Esophagus muscularis mucosa (tissue), 4 donors: Measurements from ENCODE around the gene ARSB. TPM values are rescaled to one million over a fixed set of nuclear protein-coding genes. Genes with fewer than 3 reads are reported as not detected.

ENCODE experiments used
- DNase-seq: peaks from one replicate; pipeline ENCODE4 v3.0.0-alpha.2; 2017; ENCODE audit errors: extremely low spot score
- H3K27ac ChIP-seq, 4 donors: fragments of 200-600 bp; sonication (generic); replicated peaks in 1 of 4; 1 replicate in 3 of 4; 2 replicates in 1 of 4; pipeline ENCODE4 v1.5.1; 2016 to 2019; ENCODE audit warnings: mild to moderate bottlenecking in 1 of 4
- H3K27me3 ChIP-seq, 4 donors: fragments of 200-600 bp; sonication (generic); one replicate each; pipeline versions ENCODE4 v1.5.1 to v1.6.0; 2016 to 2019
- H3K36me3 ChIP-seq, 4 donors: fragments of 200-600 bp; sonication (generic); one replicate each; pipeline ENCODE4 v1.5.1; 2016 to 2019
- H3K4me1 ChIP-seq, 4 donors: fragments of 200-600 bp; sonication (generic); one replicate each; pipeline ENCODE4 v1.5.1; 2016 to 2019
- H3K4me3 ChIP-seq, 4 donors: fragments of 200-600 bp; sonication (generic); 1 replicate in 2 of 4; 2 replicates in 2 of 4; pipeline ENCODE4 v1.5.1; 2016 to 2019; ENCODE audit warnings: mild to moderate bottlenecking in 4 of 4, moderate library complexity in 1 of 4
- H3K9me3 ChIP-seq, 4 donors: fragments of 200-600 bp; sonication (generic); 1 replicate in 3 of 4; 2 replicates in 1 of 4; pipeline ENCODE4 v1.5.1; 2016 to 2019
- CTCF ChIP-seq, 3 experiments: fragments of 200-600 bp in 2 of 3; fragments of 450-650 bp in 1 of 3; sonication (generic) in 2 of 3; IDR thresholded peaks; one replicate each; pipeline ENCODE4 v1.5.1; 2017 to 2019; ENCODE audit warnings: antibody characterized with exemption in 3 of 3, mild to moderate bottlenecking in 2 of 3, moderate library complexity in 1 of 3
- EP300 ChIP-seq: sonication (generic); formaldehyde crosslinking; IDR thresholded peaks from one replicate; pipeline ENCODE4 v1.6.1; 2017; ENCODE audit warnings: antibody characterized with exemption
- POLR2A ChIP-seq: fragments of 450-650 bp; IDR thresholded peaks from one replicate; pipeline ENCODE4 v1.6.1; 2017; ENCODE audit warnings: antibody characterized with exemption, moderate library complexity, mild to moderate bottlenecking, low read depth
- POLR2AphosphoS5 ChIP-seq, 2 donors: sonication (generic); formaldehyde crosslinking; IDR thresholded peaks; one replicate each; pipeline ENCODE4 v1.6.1; 2017; ENCODE audit warnings: antibody characterized with exemption in 2 of 2
- WGBS: methylation state at CpG from one replicate; pipeline ENCODE4 v1.1.5; 2018; 5-methylcytosine and 5-hydroxymethylcytosine counted together
- intact Hi-C: fragments of 100-400 bp; cut with DNase I; formaldehyde crosslinking; loops from one replicate; pipeline ENCODE4 v1.15.1; 2023
- total RNA-seq, 4 donors: library from RNA; depleted of rRNA; stranded (reverse); fragments of >200 nt; gene quantifications; one replicate each; pipeline versions ENCODE4 v1.1.0 to v1.2.1, GENCODE V29; 2016

Gene ARSB
- total RNA-seq, 4 donors from 2014 or later, result 58.0 to 103 (median 67.5) TPM

GRCh38 chr5:78929833-78930232 is 55.3 kb downstream of the ARSB start:
- H3K4me1 ChIP-seq, result no peaks in the 10 kb centered on the region
- no peaks in the 10 kb centered on the region for H3K36me3 ChIP-seq
- H3K9me3 ChIP-seq, result no peaks in the 10 kb centered on the region
- no peak for DNase-seq
- intact Hi-C loops, result no loop called here
- TF ChIP-seq POLR2A (no peak), CTCF (IDR thresholded peaks at IDR 0.05) (no peak), EP300 (no peak), POLR2AphosphoS5 (IDR thresholded peaks at IDR 0.05) (no peak)
- no peaks in the 10 kb centered on the region for H3K27me3 ChIP-seq
- 94% methylated on average over 4 of the region's 4 CpGs for whole genome bisulfite sequencing
- no peak overlapping the region for H3K4me3 ChIP-seq
- H3K27ac ChIP-seq, result no peak overlapping the region

- intact Hi-C loops, result no loop called here
- Histone ChIP-seq H3K36me3 (peaks cover 0 to 5% (median 0%) of the 10 kb centered on the region in 4 donors), H3K4me1 (no peaks in the 10 kb centered on the region), H3K27ac (no peak overlapping the region), H3K27me3 (no peaks in the 10 kb centered on the region), H3K4me3 (no peak overlapping the region), H3K9me3 (no peaks in the 10 kb centered on the region)
- 100% methylated on average over 3 of the region's 3 CpGs for WGBS
- no peak for TF ChIP-seq POLR2AphosphoS5 (IDR thresholded peaks at IDR 0.05)
- no peak for TF ChIP-seq CTCF (IDR thresholded peaks at IDR 0.05)
- TF ChIP-seq POLR2A, result no peak
- no peak for TF ChIP-seq EP300
- no peak for DNase-seq
Measured at GRCh38 chr5:78927657-78928282, 57.3 kb downstream of the ARSB start.

- WGBS, result 90% methylated on average over 2 of the region's 2 CpGs
- no peaks in the 10 kb centered on the region for H3K9me3 ChIP-seq
- intact Hi-C loops, result no loop called here
- no peaks in the 10 kb centered on the region for H3K4me1 ChIP-seq
- no peak for DNase-seq
- H3K27me3 ChIP-seq, result no peaks in the 10 kb centered on the region
- TF ChIP-seq POLR2A (no peak), EP300 (no peak), CTCF (IDR thresholded peaks at IDR 0.05) (no peak), POLR2AphosphoS5 (IDR thresholded peaks at IDR 0.05) (no peak)
- H3K4me3 ChIP-seq, result no peak overlapping the region
- no peak overlapping the region for H3K27ac ChIP-seq
- H3K36me3 ChIP-seq, result peaks cover 0 to 5% (median 0%) of the 10 kb centered on the region in 4 donors
Measured at GRCh38 chr5:78926252-78926651, 58.9 kb downstream of the ARSB start.

- H3K27me3 ChIP-seq, result no peaks in the 10 kb centered on the region
- H3K4me3 ChIP-seq, result no peak overlapping the region
- intact Hi-C loops, result no loop called here
- no peaks in the 10 kb centered on the region for H3K4me1 ChIP-seq
- no peaks in the 10 kb centered on the region for H3K9me3 ChIP-seq
- H3K27ac ChIP-seq, result no peak overlapping the region
- no peak for DNase-seq
- peaks cover 0 to 5% (median 0%) of the 10 kb centered on the region in 4 donors for H3K36me3 ChIP-seq
- 93% methylated on average over 6 of the region's 6 CpGs for WGBS
- TF ChIP-seq POLR2AphosphoS5 (IDR thresholded peaks at IDR 0.05) (no peak), POLR2A (no peak)
Measured at GRCh38 chr5:78925129-78925876, 59.8 kb downstream of the ARSB start.

- no peak overlapping the region for H3K4me3 ChIP-seq
- H3K27me3 ChIP-seq, result no peaks in the 10 kb centered on the region
- 100% methylated on average over 1 of the region's 1 CpG for WGBS
- TF ChIP-seq CTCF (IDR thresholded peaks at IDR 0.05), result no peak
- TF ChIP-seq EP300, result no peak
- no peak for TF ChIP-seq POLR2A
- no peak for TF ChIP-seq POLR2AphosphoS5 (IDR thresholded peaks at IDR 0.05)
- intact Hi-C loops, result no loop called here
- no peaks in the 10 kb centered on the region for H3K4me1 ChIP-seq
- H3K27ac ChIP-seq, result no peak overlapping the region
- peaks cover 0 to 5% (median 0%) of the 10 kb centered on the region in 4 donors for H3K36me3 ChIP-seq
- DNase-seq, result no peak
- no peaks in the 10 kb centered on the region for H3K9me3 ChIP-seq
Measured at GRCh38 chr5:78923622-78923970, 61.5 kb downstream of the ARSB start.
